Mammary epithelial cell (primary cell): ENCODE data around the gene MAN1B1.

Experiments used
- EZH2 ChIP-seq: IDR thresholded peaks from 2 replicates; pipeline ENCODE4 v1.6.1; 2012; ENCODE audit warnings: low read length, inconsistent platforms, borderline replicate concordance
- TF ChIP-seq, protein P1 (sequence below), 2 donors: IDR thresholded peaks in 1 of 2; conservative IDR thresholded peaks in 1 of 2; 2 replicates each; pipeline ENCODE4 v1.5.1; 2011 to 2012; ENCODE audit warnings: inconsistent platforms in 2 of 2, low read length in 2 of 2, mild to moderate bottlenecking in 2 of 2, control low read depth in 1 of 2, low read depth in 1 of 2; ENCODE audit not compliant: insufficient read depth in 1 of 2; ENCODE audit errors: extremely low read depth in 1 of 2

DNA sequence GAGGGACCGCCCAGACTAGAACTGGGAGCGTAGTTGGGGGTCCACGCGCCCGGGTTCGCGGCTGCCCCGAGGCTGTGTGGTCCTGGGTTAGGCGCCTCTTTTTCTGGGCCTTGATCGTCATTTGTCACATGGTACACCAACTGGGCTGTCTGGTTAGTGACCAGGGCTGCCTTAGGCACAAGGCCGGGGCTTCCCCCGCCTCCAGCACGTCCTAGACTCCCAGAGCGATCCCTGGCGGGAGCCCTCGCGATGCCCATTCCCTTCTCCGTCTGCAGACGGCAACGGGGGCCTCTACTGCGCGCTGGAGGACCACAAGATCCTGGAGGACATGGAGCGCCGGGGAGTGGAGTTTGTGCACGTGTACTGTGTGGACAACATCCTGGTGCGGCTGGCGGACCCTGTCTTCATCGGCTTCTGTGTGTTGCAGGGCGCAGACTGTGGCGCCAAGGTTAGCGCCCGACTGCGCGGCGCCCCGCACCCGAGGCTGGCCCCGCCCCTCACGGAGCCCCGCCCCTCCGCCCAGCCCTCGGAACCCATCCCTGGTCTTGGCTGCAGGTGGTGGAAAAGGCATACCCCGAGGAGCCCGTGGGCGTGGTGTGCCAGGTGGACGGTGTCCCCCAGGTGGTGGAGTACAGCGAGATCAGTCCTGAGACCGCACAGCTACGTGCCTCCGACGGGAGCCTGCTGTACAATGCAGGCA, 7.9 kb upstream of the MAN1B1 start:
- TF ChIP-seq, protein P1, sequence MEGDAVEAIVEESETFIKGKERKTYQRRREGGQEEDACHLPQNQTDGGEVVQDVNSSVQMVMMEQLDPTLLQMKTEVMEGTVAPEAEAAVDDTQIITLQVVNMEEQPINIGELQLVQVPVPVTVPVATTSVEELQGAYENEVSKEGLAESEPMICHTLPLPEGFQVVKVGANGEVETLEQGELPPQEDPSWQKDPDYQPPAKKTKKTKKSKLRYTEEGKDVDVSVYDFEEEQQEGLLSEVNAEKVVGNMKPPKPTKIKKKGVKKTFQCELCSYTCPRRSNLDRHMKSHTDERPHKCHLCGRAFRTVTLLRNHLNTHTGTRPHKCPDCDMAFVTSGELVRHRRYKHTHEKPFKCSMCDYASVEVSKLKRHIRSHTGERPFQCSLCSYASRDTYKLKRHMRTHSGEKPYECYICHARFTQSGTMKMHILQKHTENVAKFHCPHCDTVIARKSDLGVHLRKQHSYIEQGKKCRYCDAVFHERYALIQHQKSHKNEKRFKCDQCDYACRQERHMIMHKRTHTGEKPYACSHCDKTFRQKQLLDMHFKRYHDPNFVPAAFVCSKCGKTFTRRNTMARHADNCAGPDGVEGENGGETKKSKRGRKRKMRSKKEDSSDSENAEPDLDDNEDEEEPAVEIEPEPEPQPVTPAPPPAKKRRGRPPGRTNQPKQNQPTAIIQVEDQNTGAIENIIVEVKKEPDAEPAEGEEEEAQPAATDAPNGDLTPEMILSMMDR (conservative IDR thresholded peaks at IDR 0.05 in 1 of 2, IDR thresholded peaks at IDR 0.05 in 1 of 2; ENCODE audit: extremely low read depth in 1 of 2, insufficient read depth in 1 of 2, low read depth in 1 of 2, low read length in 2 of 2): no peak
- no peak for TF ChIP-seq EZH2
